Subcutaneous adipose tissue (tissue), 4 donors: ENCODE data around the gene KBTBD2. TPM values are rescaled to one million over a fixed set of nuclear protein-coding genes. Genes with fewer than 3 reads are reported as not detected.

Experiments used
- total RNA-seq, 4 donors: library from RNA; depleted of rRNA; stranded (reverse); fragments of >200 nt; gene quantifications; one replicate each; pipeline ENCODE4 v1.1.0, GENCODE V29; 2016
- TF ChIP-seq, protein P1 (sequence below): fragments of 450-650 bp; IDR thresholded peaks from one replicate; pipeline ENCODE4 v1.5.1; 2016; ENCODE audit warnings: low read depth, mild to moderate bottlenecking, control low read depth, antibody characterized with exemption, moderate library complexity

KBTBD2 gene
- total RNA-seq, 4 donors from 2014 or later: 38.0 to 64.3 (median 40.9) TPM

DNA sequence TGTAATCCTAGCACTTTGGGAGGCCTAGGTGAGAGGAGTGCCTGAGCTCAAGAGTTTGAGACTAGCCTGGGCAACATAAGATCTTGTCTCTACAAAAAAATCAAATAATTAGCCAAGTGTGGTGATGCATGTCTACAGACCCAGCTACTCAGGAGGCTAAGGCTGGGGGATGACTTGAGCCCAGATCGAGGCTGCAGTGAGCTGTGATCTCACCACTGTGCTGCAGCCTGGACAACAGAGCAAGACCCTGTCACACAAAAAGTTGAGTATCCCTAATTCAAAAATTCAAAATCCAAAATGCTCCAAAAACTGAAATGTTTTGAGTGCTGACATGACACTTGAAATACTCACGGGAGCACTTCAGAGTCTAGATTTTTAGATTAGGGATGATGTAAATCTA, 19.1 kb downstream of the KBTBD2 start:
- TF ChIP-seq, protein P1, sequence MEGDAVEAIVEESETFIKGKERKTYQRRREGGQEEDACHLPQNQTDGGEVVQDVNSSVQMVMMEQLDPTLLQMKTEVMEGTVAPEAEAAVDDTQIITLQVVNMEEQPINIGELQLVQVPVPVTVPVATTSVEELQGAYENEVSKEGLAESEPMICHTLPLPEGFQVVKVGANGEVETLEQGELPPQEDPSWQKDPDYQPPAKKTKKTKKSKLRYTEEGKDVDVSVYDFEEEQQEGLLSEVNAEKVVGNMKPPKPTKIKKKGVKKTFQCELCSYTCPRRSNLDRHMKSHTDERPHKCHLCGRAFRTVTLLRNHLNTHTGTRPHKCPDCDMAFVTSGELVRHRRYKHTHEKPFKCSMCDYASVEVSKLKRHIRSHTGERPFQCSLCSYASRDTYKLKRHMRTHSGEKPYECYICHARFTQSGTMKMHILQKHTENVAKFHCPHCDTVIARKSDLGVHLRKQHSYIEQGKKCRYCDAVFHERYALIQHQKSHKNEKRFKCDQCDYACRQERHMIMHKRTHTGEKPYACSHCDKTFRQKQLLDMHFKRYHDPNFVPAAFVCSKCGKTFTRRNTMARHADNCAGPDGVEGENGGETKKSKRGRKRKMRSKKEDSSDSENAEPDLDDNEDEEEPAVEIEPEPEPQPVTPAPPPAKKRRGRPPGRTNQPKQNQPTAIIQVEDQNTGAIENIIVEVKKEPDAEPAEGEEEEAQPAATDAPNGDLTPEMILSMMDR: no peak

DNA sequence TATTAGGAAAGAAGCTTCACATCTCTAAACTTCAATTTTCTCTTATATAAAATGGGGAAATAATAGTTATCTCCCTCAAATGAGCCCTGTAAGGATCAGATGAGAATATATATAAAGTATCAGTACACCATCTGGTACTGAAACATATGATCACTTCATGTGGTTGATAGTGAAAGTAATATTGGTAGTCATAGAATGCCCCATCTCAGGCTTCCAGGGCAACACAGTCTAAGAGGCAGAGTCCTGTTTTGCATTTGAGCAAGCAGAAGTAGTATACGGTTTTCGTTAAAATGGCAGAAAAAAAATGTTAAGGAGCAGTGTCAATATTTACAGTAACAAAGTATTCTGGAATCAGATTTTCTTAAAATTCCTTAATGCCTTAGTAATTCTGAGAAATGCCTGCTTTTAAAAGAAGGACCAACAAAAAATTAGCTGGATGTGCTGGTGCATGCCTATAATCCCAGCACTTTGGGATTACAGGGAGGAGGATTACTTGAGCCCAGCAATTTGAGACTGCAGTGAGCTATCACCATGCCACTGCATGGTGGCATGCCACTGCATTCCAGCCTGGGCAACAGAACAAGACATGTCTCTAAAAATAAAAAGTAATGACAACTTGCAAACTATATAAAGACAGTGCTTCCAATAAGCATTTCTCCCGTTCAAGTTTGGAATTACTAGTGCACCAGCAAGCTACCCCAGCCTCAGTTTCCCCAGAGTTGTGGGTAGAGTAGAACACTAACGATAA, 19.8 kb downstream of the KBTBD2 start:
- TF ChIP-seq, protein P1: no peak

DNA sequence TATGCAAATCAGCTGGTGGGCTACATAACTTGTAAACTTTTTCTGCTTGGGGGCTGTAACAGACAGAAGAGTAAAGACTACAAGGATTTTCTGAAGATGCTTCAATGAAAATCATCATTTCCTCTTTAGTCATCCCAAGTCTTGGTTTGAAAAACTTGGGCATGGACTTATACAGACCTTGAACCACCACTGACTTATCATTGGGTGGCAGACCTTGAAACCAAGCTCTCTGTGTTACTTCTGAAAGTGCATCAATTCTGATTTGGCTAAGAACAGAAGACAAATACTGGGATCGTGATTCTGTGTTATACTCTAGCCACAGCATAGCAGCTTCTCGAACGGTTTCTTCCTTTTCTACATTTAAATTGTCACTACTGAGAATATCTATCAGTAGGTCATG, 21.3 kb downstream of the KBTBD2 start:
- TF ChIP-seq, protein P1: no peak

DNA sequence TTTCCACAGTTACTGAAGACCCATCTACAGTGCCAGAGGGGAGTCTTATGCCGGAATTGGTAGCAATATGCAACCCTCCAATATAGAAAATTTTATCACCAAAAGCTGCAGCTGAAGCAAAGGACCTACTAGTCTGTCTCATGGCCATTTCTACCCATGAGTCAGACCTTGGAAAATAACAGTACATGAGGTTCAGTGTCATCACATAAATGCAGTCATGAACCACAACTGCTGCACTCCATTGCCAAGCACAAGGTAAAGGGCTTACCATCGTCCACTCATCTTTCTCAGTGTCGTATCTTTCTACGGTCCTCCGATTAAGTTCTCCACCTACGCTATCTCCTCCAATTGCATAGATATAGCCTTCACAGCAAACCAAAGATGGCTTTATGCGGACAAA, 21.8 kb downstream of the KBTBD2 start:
- TF ChIP-seq, protein P1: no peak

DNA sequence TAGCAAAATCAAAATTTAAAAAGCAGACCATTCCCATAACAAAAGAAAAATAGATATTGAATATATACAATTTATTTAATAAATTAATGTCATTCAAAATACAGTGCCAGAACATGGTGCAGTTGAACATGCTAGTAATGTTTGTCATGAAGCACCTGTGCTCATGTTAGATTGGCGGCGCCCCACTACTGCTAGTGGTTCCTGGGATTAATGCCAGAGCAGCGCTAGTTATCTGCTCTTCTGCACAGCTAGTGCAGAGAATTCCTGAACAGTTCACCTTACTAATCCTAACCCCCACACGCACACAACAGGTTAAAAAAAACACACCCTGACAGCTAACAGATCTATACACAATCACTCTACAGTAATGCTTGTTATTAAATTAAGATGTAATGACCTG, 23.4 kb downstream of the KBTBD2 start:
- TF ChIP-seq, protein P1: no peak

DNA sequence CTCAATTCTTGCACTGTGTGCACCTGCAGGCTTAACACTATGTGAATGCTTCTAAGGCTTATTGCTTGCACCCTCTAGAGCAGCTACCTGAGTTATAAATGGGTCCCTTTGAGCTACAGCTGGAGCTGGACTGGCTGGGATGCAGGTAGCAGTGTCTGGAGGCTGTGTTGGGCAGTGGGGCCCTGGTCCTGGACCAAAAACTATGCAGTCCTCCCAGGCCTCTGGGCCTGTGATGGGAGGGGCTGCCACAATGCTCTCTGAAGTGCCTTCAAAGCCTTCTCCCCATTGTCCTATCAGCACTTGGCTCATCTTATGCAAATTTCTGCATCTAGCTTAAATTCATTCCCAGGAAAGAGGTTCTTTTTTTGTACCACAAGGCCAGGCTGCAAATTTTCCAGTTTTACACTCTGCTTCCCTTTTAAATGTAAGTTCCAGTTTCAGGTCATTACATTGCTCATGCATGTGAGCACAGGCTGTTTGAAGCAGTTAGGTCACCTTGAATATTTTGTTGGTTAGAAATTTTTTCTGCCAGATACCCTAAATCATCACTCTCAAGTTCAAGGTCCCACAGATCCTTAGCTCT, 26.0 kb downstream of the KBTBD2 start:
- TF ChIP-seq, protein P1: no peak

DNA sequence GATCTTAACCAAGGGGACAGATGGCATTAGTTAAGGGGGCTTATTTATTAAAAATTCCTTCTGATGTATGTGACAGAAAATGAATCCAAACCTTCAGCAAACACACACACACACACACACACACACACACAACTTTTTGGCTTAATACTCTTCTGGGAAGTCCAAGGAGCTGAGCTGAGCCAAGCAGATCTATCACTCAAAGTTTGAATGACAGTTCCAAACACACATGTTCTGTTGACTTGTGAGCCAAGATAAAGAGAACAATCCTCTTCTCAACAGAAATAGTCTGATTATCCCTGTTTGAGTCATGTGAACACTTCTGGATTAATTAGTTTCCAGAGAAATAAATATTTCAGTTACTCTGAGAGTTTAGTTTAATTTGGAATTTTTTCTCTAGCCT, 31.5 kb downstream of the KBTBD2 start:
- TF ChIP-seq, protein P1: no peak
